ENCODE results near the gene LAMB4. TPM values are rescaled to one million over a fixed set of nuclear protein-coding genes. Genes with fewer than 3 reads are reported as not detected.
A peak's percentile ranks its signal among the peaks of the same experiment; 100 is the strongest.

LAMB4 gene
- total and polyA plus RNA-seq, 2 of the 4 experiments (the other 2 are of a cell fraction): 0.12 to 0.18 TPM

DNA sequence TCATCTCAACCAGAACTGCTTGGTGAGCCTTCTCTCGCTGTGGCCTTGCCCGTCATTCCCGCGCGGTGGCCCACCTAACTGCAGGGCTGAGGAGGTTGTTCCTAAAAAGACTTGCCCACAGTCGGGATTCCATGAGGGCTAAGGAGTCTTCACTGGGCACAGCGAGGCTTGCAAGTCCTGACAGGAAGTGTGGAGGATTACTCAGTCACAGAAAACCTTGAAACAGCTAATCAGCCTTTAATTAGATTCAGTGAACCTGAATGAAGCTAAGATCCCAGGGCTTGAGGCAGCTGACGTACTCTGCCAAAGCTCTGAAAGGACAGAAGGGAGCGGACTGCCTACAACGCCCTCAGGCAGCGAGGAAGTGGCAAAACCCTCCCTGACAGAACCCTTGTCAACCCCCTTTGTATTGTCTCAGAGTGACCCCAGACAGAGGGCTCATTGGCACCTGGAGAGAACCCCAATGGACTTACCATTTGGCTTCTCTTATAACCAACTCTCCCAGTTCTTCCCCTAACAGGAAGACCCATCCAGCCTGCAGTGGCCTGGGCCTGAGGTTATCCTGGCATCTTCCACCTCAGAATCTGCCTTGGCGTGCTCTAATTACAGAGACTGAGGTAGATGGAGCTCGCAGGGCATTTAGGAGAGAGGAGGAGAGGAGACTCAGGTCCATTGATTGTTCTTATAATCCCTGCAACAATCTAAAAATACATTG lies 2.5 kb upstream of the LAMB4 start:
- POLR2A ChIA-PET (ENCODE audit: unreplicated experiment): no interaction called here
- Histone ChIP-seq H3K9ac (ENCODE audit: low read depth, low read length) (no peak overlapping the region), H3K9me3 (ENCODE audit: control insufficient read depth, insufficient read depth, low read length) (no peaks in the 10 kb centered on the region), H2BK5ac (ENCODE audit: low read depth, low read length, poor library complexity, severe bottlenecking) (no peak overlapping the region), H4K5ac (ENCODE audit: low read depth, low read length) (no peak overlapping the region), H4K20me1 (ENCODE audit: insufficient read depth, low read length) (no peaks in the 10 kb centered on the region), H2BK15ac (ENCODE audit: low read depth, low read length) (no peak overlapping the region; the same call in 2 of the 3 replicates), H3K14ac (replicated peaks; ENCODE audit: low read depth, low read length) (no peak overlapping the region), H2AK9ac (replicated peaks; ENCODE audit: low read depth, low read length, poor library complexity) (no peak overlapping the region), H2AFZ (replicated peaks; ENCODE audit: low read length, poor library complexity) (no peak overlapping the region), H3K4me3 (ENCODE audit: insufficient read depth, low read depth, low read length) (no peak overlapping the region), H3K4ac (ENCODE audit: low read depth, low read length) (no peak overlapping the region; the same call in 1 of the 2 replicates), H2BK20ac (ENCODE audit: low read depth, low read length) (no peak overlapping the region), H3K9me1 (ENCODE audit: insufficient read depth, low read length) (no peaks in the 10 kb centered on the region; the same call in 1 of the 2 replicates), H3K4me2 (ENCODE audit: low read depth, low read length) (no peak overlapping the region), H3K23ac (ENCODE audit: low read depth, low read length) (no peak overlapping the region), H2BK120ac (ENCODE audit: low read depth, low read length) (no peak overlapping the region), H4K91ac (ENCODE audit: insufficient read depth, low read depth, low read length) (peak overlapping the region; percentile 8; the same call in 1 of the 2 replicates), H3K27ac (ENCODE audit: insufficient read depth, low read length) (no peak overlapping the region), H3K56ac (ENCODE audit: extremely low read depth, insufficient read depth, low read length) (no peak overlapping the region), H3K79me1 (ENCODE audit: low read depth in 1 of 2, low read length in 2 of 2) (no peaks in the 10 kb centered on the region), H4K8ac (ENCODE audit: low read depth in 2 of 2, low read length in 2 of 2) (no peak overlapping the region), H3K4me1 (ENCODE audit: control insufficient read depth, insufficient read depth, low read length) (peaks cover 4% of the 10 kb centered on the region; the same call in 1 of the 2 replicates), H3K27me3 (ENCODE audit: control insufficient read depth, insufficient read depth, low read length) (no peaks in the 10 kb centered on the region), H2AK5ac (ENCODE audit: low read depth, low read length) (no peak overlapping the region; the same call in 1 of the 2 replicates), H3K36me3 (ENCODE audit: control insufficient read depth, insufficient read depth, low read length) (no peaks in the 10 kb centered on the region), H3K18ac (ENCODE audit: low read depth, low read length) (no peak overlapping the region)
- 80% methylated on average over 1 of the region's 13 CpGs; no CpG with 5 or more reads in 1 of the 2 experiments for WGBS, 2 experiments (ENCODE audit: extremely low coverage in 2 of 2, insufficient read length in 1 of 2)
- dilution Hi-C loops (cut with HindIII; ENCODE audit: low sequenced_read_pairs, unreplicated experiment) (loop anchor here (25.0 kb wide), 1 partner anchor 120 kb away; the partner anchor contains the start of gene LAMB1), intact Hi-C loops (cut with micrococcal nuclease) (loop anchor here (5.0 kb wide), 1 partner anchor 120 kb away; no protein-coding TSS in a partner anchor), in situ Hi-C loops (cut with MboI; ENCODE audit: low sequenced_read_pairs) (loop anchor here (25.0 kb wide), 1 partner anchor 395 kb away; the partner anchor contains the start of gene CBLL1)
- CTCF ChIA-PET: no interaction called here
- BruUV-seq (replicated peaks): no TSS peak
- DNase-seq: no peak
- no peak for ATAC-seq (ENCODE audit: low read depth)
- TF ChIP-seq BHLHE40 (IDR thresholded peaks at IDR 0.05; ENCODE audit: low read depth, low read length) (no peak), RFX5 (IDR thresholded peaks at IDR 0.05; ENCODE audit: low read depth, low read length) (no peak), POLR2A (IDR thresholded peaks at IDR 0.05; ENCODE audit: low read depth, low read length) (no peak), FOS (IDR thresholded peaks at IDR 0.05; ENCODE audit: low read depth, low read length) (no peak), CHD1 (IDR thresholded peaks at IDR 0.05; ENCODE audit: low read depth, low read length) (no peak), NFE2L2 (IDR thresholded peaks at IDR 0.05; ENCODE audit: low read depth, low read length) (no peak), MXI1 (IDR thresholded peaks at IDR 0.05; ENCODE audit: borderline replicate concordance, low read depth, low read length) (no peak), MAZ (IDR thresholded peaks at IDR 0.05; ENCODE audit: borderline replicate concordance, low read depth, low read length) (no peak), MAFK (IDR thresholded peaks at IDR 0.05; ENCODE audit: low read depth, low read length) (no peak), RCOR1 (IDR thresholded peaks at IDR 0.05; ENCODE audit: insufficient replicate concordance, low read length) (no peak), CEBPB (IDR thresholded peaks at IDR 0.05; ENCODE audit: low read depth, low read length) (no peak), SMC3 (IDR thresholded peaks at IDR 0.05; ENCODE audit: low read depth, low read length) (no peak)
- TF ChIP-seq, protein P1, sequence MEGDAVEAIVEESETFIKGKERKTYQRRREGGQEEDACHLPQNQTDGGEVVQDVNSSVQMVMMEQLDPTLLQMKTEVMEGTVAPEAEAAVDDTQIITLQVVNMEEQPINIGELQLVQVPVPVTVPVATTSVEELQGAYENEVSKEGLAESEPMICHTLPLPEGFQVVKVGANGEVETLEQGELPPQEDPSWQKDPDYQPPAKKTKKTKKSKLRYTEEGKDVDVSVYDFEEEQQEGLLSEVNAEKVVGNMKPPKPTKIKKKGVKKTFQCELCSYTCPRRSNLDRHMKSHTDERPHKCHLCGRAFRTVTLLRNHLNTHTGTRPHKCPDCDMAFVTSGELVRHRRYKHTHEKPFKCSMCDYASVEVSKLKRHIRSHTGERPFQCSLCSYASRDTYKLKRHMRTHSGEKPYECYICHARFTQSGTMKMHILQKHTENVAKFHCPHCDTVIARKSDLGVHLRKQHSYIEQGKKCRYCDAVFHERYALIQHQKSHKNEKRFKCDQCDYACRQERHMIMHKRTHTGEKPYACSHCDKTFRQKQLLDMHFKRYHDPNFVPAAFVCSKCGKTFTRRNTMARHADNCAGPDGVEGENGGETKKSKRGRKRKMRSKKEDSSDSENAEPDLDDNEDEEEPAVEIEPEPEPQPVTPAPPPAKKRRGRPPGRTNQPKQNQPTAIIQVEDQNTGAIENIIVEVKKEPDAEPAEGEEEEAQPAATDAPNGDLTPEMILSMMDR (conservative IDR thresholded peaks at IDR 0.05; ENCODE audit: low read depth, low read length): no peak
- TF ChIP-seq, protein P2, sequence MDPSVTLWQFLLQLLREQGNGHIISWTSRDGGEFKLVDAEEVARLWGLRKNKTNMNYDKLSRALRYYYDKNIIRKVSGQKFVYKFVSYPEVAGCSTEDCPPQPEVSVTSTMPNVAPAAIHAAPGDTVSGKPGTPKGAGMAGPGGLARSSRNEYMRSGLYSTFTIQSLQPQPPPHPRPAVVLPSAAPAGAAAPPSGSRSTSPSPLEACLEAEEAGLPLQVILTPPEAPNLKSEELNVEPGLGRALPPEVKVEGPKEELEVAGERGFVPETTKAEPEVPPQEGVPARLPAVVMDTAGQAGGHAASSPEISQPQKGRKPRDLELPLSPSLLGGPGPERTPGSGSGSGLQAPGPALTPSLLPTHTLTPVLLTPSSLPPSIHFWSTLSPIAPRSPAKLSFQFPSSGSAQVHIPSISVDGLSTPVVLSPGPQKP (IDR thresholded peaks at IDR 0.05; ENCODE audit: borderline replicate concordance, low read depth, low read length): no peak
- TF ChIP-seq, protein P3, sequence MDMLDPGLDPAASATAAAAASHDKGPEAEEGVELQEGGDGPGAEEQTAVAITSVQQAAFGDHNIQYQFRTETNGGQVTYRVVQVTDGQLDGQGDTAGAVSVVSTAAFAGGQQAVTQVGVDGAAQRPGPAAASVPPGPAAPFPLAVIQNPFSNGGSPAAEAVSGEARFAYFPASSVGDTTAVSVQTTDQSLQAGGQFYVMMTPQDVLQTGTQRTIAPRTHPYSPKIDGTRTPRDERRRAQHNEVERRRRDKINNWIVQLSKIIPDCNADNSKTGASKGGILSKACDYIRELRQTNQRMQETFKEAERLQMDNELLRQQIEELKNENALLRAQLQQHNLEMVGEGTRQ (IDR thresholded peaks at IDR 0.05; ENCODE audit: low read depth, low read length): no peak
